ENCODE data around the gene STARD3NL.
"Not testable (repeated sequence)": the region's sequence is repeated elsewhere in the genome, so short reads cannot be mapped to it uniquely, and the experiment has no call there.

STARD3NL gene

DNA sequence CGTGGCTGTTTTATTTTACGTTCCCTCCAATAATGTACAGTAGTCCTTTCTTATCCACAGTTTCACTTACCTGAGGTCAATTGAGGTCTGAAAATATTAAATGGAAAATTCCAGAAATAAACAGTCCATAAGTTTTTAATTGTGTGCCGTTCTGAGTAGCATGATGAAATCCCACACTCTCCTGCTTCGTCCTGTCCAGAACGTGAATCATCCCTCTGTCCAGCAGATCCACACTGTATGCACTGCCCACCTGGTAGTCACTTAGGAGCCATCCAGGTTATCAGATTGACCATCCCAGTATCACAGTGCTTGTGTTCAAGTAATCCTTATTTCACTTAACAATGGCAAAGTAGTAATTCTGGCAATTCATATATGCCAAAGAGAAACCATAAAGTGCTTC, 46.3 kb downstream of the STARD3NL start:
- DNase-seq, result no peak

- no peak for DNase-seq
Measured at GRCh38 chr7:38229386-38229785, 51.3 kb downstream of the STARD3NL start.

DNA sequence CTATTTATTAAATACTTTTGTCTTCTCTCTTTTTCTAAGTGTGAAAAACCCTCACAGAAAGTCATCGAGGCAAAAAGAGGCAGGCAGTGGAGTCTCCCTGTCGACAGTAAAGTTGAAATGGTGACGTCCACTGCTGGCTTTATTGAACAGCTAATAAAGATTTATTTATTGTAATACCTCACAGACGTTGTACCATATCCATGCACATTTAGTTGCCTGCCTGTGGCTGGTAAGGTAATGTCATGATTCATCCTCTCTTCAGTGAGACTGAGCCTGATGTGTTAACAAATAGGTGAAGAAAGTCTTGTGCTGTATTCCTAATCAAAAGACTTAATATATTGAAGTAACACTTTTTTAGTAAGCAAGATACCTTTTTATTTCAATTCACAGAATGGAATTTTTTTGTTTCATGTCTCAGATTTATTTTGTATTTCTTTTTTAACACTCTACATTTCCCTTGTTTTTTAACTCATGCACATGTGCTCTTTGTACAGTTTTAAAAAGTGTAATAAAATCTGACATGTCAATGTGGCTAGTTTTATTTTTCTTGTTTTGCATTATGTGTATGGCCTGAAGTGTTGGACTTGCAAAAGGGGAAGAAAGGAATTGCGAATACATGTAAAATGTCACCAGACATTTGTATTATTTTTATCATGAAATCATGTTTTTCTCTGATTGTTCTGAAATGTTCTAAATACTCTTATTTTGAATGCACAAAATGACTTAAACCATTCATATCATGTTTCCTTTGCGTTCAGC, 52.0 kb downstream of the STARD3NL start:
- DNase-seq, result no peak

DNA sequence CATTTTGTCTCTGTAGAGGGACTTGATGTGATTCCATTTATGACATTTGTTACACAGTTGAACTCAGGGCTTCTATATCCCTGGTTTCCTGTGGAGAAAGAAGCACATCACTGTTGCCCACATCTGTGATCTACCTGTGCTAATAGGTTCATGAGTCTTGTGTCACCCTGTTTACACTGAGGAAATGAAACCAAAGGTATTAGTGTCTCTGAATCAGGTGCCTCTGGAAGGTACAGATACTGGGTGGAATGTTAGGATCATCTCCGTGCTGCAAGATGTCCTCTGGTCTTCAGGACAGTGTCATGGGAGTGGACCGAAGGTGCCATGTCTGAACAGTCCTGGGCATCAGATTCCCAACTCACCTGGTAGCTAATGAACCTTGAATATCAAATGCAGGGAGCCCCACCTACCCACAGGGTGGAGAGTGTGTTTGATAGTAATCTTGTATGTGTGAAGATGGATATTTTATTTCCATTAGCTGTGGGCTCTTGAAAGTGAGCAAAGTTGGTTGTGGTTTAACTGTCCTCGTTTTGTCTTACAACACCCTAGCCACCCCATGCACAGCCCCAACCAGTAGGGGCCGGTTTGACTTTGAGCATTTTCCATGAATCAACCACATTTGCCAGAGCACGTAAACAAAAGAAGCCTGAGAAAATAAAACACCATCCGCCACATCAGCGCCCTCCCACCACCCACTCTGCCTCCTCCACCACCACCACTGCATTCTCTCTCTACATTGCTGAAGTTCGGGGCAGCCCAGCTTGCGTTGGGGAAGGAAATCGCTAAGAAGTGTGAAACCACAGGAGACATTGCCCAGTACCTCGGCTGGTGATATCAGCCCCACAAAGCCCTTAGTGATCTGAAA, 54.7 kb downstream of the STARD3NL start:
- DNase-seq, result peak; percentile 80

- DNase-seq, result not testable (repeated sequence)
Measured at GRCh38 chr7:38234759-38235158, 56.7 kb downstream of the STARD3NL start.

DNA sequence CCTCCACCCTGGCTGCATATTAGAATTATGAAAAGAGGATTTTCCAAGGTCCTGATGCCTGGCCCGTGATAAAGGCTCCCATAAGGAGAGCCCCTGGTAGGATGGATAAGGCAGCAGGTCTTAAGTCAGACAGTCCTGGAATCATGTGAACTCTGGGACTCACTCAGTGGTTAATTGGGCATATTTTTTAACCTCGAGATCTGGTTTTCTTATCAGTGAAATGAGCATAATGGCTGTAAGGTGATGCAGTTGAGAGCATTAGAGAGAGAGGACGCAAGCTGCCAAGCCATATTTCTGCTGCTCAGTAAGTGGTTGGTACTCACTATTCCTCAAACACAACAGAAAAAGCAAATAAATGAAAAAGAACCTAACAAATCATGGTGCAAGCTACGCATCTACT, 57.6 kb downstream of the STARD3NL start:
- no peak for DNase-seq

GRCh38 chr7:38239129-38239528, 61.1 kb downstream of the STARD3NL start:
- not testable (repeated sequence) for DNase-seq

GRCh38 chr7:38241071-38241470, 63.0 kb downstream of the STARD3NL start:
- DNase-seq, result no peak

GRCh38 chr7:38242814-38243213, 64.8 kb downstream of the STARD3NL start:
- DNase-seq, result no peak

- DNase-seq, result not testable (repeated sequence)
Measured at GRCh38 chr7:38243345-38243744, 65.3 kb downstream of the STARD3NL start.

GRCh38 chr7:38244516-38244915, 66.5 kb downstream of the STARD3NL start:
- no peak for DNase-seq

DNA sequence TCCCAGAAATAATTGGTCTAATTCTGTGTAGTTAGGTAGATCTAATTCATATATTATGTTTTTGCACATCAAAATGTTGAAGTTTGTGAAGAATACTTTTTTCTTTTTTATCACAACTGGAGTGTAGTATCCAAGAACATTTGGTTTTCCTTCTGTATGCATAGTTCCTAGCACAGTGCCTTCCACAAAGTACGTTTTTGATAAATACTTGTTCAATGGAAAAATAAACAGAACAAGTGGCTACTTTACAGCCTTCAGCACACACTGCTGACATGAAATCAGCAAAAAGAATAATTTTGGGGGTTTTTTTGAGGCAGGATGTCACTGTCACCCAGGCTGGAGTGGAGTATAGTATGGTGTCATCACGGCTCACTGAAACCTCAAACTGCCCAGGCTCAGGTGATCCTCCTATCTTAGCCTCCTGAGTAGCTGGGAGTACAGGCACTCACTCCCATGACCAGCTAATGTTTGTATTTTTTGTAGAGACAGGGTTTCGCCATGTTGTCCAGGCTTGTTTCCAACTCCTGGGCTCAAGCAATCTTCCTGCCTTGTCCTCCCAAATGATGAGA, 67.4 kb downstream of the STARD3NL start:
- DNase-seq, result no peak

DNA sequence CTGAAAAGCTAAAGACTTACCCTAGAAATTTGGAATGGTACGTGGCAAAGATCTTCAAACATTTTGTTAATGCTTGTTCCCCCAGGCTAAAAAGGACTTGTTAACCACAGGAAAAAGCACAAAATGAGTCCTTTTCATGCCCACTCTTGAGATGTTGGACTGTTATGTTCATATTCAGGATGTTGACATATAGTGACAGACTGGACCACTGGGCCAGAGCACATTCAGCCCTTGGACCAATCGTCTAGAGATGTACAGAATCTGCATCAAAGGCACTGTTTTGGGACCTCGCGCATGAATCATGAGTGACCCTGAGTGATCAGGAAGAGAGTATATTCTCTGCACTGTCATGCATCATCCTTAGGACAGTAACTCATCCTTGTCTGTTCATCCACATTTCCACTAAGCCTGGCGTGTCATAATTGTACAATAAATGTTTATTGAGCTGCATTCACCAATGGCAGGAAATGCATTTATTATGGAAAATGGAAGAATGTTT, 70.1 kb downstream of the STARD3NL start:
- DNase-seq, result no peak

- DNase-seq, result not testable (repeated sequence)
Measured at GRCh38 chr7:38249849-38250248, 71.8 kb downstream of the STARD3NL start.

DNA sequence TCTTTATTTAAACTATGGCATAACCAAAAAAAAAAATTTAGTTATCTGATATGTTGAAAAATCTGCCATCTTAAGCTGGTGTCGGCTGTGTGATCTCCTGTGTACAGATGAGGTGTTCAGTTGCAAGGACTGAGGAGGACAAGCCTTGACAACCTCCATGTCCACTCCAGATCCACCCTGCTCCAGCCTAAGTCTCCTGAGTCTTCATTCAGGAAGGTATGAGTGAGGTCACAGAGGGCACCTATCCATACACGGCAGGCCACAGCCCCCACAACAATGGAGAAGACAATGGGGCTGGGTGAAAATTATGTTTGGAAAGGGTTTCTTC, 79.3 kb downstream of the STARD3NL start:
- DNase-seq, result no peak

DNA sequence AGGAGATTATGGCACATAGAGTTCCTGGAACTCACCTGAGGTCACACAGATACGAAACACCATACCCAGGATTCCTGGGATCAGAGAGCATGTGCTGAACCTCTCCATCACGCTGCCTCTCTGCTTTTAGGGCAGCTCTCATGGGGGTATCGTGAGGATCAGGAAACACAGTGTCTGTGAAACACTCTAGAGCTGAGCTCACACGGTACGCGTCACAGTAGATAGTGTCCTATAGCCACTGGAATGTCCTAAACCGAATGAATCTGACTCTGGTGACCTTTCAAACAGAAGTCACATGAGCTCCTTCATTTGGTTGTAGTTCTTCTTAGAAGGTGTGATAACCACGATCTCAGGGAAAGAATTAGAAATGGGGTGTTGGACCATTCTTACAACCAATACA, 81.1 kb downstream of the STARD3NL start:
- DNase-seq, result not testable (repeated sequence)

DNA sequence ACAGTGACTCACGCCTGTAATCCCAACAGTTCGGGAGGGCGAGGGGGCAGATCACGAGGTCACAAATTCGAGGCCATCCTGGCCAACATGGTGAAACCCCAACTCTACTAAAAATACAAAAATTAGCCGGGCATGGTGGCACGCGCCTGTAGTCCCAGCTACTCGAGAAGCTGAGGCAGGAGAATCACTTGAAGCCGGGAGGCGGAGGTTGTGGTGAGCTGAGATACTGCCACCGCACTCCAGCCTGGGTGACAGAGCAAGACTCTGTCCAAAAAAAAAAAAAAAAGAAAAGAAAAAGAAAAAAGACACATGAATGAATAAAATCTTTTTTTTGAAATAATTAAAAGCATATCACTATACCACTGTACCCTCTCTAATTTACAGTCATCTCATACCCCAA, 83.6 kb downstream of the STARD3NL start:
- DNase-seq, result not testable (repeated sequence)

DNA sequence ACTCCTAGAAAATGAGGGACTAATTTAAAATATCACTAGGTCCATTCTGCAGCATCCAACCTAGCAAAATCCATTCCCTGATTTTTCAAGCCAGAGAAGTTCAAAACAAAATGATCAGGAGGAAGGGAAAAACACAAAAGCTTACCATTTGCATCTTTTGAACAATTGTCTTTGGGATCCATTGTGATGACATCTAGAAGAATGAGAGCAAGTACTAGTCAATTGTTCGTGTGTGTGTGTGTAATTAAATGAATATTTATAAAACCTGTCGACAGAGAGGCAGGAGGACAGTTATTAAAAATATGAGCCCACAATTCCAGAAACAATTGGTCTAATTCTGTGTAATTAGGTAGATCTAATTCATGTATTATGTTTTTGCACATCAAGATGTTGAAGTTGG, 84.0 kb downstream of the STARD3NL start:
- DNase-seq, result not testable (repeated sequence)

- DNase-seq, result no peak
Measured at GRCh38 chr7:38262545-38262944, 84.5 kb downstream of the STARD3NL start.

- DNase-seq, result not testable (repeated sequence)
Measured at GRCh38 chr7:38263274-38263673, 85.2 kb downstream of the STARD3NL start.

GRCh38 chr7:38264602-38265001, 86.6 kb downstream of the STARD3NL start:
- not testable (repeated sequence) for DNase-seq

DNA sequence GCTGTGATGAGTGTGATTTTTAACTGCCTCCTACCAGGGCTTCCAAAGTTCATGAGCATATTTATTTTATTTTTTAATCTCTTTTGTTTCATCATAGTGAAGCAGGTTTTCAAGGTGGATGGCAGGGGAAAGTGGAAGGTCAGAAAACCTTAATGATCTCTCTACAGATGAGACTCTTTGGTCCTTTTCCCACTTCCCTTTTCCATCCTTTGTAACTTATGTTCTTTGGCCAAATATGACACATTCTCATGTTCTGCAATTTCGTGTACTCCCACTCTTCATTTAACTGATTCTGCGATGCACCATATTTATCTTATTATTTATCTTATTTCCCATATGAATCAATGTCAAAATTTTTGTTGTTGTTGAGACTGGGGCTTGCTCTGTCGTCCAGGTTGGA, 87.9 kb downstream of the STARD3NL start:
- not testable (repeated sequence) for DNase-seq

DNA sequence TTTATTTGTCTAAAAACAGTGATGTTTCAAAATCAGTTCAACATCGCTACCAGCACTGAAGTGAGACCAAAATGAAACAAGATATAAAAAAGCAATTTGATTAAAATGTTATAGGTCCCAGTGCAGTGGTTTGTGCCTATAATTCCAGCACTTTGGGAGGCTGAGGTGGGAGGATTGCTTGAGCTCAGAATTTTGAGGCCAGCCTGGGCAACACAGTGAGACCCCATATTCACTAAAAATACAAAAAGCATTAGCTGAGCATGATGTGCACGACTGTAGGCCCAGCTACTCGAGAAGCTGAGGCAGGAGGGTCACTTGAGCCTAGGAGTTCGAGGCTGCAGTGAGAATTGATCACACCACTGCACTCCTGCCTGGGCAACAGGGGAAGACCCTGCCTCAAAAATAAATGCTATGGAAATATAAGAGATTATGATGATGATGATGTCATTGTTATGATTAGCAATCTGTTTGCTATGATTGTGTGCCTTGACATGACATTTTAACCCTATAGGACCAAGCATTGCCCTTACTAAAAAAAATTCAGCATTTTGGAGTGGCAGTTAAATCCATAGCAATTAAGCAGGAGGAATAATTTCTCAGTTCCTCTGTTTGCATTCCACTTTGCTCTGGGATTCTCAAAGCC, 91.8 kb downstream of the STARD3NL start:
- DNase-seq, result not testable (repeated sequence)

Measured in stimulated activated CD4-positive, alpha-beta T cell treated with anti-CD3 and anti-CD28 coated beads, Interleukin-15, amount 100 ng/mL, for 24 hours (primary cell).